ENCODE results near the gene CLCF1. TPM values are rescaled to one million over a fixed set of nuclear protein-coding genes. Genes with fewer than 3 reads are reported as not detected.

The CLCF1 gene
- total RNA-seq, 1 donor from 2014 or later: 1.2 TPM

- no peak for DNase-seq (ENCODE audit: low read depth in 2 of 2)
Measured at GRCh38 chr11:67395555-67396258, 22.3 kb upstream of the CLCF1 start.

- no peak for DNase-seq (ENCODE audit: low read depth in 2 of 2)
Measured at GRCh38 chr11:67393990-67394389, 20.6 kb upstream of the CLCF1 start.

DNA sequence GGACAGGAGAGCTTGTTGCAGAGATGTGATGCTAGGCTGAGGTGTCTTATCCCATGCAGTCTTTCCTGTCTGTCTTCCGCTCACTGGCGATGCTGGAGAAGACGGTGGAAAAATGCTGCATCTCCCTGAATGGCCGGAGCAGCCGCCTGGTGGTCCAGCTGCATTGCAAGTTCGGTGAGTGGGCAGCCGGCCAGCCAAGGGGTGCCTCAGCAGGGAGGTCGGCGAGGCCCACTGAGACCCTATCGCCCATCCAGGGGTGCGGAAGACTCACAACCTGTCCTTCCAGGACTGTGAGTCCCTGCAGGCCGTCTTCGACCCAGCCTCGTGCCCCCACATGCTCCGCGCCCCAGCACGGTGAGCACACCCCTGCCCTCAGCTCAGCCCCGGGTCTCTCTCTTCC is 20.0 kb upstream of the CLCF1 start:
- no peak for DNase-seq (ENCODE audit: low read depth in 2 of 2)

DNA sequence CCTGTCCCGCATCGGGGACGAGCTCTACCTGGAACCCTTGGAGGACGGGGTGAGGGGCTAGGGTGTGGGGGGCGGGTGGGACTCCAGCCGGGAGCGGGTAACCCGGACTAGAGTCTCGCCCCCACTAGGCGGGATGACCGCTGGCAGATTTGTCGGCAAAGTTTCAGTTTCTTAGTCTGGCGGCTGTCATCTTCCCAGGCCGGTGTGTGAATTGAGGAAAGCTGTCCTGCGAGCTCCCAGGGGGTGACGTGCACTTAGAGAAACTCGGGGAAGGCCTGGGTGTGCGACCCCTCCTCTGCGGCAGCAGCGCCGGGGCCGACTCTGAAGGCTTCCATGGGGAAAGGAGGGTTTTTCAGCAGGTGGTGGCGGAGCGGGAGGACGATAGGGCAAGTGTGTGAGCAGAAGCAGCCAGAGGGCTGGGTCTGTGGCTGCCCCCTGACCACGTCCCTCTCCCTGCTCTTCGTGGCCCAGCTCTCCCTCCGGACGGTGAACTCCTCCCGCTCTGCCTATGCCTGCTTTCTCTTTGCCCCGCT is 18.9 kb upstream of the CLCF1 start:
- peak in 1 of 2 donors; percentile 27 for DNase-seq (ENCODE audit: low read depth in 2 of 2)

DNA sequence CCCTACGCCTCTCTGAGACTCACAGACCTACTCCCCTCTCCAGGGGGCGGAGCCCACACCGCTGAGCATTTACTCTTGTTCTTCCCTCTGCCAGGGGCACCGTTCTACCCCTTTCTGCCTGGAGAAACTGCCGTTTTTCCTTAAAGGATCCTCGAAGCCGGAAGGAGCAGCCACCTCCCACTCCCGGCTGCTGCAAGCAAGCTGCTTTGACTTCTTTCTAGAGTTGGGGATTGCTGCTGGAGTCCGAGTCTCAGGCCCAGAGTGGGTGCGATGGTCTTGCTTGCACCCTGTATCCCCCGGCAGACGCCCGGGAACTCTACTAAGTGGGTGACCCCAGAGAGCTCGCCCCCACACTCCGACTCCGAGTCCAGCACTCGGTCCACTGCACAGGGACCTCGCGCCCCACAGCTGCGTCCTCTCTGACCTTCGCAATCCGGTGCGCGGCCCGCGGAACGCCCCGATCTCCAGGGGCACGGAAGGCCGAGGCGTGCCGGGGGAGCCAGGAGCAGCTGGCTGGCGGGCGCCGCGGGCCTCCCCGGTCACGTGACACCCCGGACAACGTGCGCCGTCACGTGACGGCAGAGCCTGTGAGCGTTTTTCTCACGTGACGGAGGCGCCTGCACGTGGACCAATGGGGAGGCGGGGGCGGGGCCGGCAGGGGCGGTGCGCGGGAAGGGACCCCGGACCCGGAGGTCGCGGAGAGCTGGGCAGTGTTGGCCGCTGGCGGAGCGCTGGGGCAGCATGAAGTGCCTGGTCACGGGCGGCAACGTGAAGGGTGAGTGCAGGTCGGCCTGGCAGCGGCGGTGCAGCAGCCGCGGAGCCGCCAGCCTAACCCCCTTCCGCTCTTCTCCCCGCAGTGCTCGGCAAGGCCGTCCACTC is 18.1 kb upstream of the CLCF1 start, which contains the start of gene RAD9A:
TSS of gene RAD9A (plus strand) at position 683 of the 879 bp plus-strand sequence. CDS start at position 742, 59 bp downstream.
- peak; percentile 96 for DNase-seq (ENCODE audit: low read depth in 2 of 2)

DNA sequence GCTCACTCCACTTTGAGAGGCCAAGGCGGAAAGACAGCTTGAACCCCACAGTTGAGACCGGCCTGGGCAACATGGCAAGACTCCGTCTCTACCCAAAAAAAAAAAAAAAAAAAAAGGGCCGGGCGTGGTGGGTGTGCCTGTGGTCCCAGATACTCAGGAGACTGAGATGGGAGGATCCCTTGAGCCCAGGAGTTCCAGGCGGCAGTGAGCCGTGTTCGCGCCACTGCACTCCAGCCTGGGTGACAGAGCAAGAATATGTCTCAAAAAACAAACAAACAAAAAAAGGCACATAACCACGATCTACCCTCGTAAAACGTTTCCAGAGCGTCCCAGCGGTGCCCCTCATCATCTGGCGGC is 17.5 kb upstream of the CLCF1 start:
- no peak for DNase-seq (ENCODE audit: low read depth in 2 of 2)

GRCh38 chr11:67389477-67389876 is 16.1 kb upstream of the CLCF1 start:
- peak; percentile 46 to 72 for DNase-seq (ENCODE audit: low read depth in 2 of 2)

DNA sequence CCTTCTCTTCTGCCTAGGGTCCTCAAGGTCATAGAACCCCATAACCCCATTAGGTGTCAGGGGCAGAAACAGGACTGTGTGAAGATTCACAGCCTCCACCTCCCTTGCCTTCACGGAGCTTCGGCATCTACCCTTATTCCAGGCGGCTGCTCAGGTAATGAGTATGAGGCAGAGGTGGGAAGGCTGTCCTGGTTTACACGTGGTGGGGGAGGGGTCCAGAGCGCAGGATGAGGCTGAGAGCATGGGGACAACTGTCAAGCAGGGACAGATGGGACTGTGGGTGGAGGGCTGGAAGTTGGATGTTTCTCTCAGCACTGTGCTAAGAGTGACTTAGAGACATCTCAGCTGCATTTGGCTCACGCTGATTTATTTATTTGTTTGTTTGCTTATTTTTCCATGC is 14.1 kb upstream of the CLCF1 start:
- DNase-seq (ENCODE audit: low read depth in 2 of 2): no peak

DNA sequence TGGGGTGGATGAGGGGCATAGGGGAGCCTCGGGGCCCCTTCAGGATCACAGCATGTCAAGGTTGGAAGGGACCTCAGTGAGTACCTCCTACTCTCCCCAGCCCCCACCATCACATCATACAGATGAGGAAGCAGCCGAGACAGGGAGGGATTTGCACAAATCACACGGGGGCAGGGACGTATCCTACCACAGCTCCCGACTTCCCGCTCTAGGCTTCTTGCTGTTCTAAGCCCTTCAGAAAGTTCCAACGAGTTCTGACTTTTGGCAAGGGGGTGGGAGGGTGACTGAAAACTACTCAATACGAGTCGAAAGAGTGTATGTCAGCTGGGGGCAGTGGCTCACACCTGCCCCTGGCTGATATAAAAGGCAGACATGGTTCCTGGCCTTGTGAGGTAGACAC is 13.7 kb upstream of the CLCF1 start:
- no peak for DNase-seq (ENCODE audit: low read depth in 2 of 2)

GRCh38 chr11:67384851-67385366 is 11.5 kb upstream of the CLCF1 start:
- peak in 1 of 2 donors; percentile 54 for DNase-seq (ENCODE audit: low read depth in 2 of 2)

GRCh38 chr11:67382276-67383136 is 9.1 kb upstream of the CLCF1 start:
- DNase-seq (ENCODE audit: low read depth in 2 of 2): peak; percentile 77 to 85

DNA sequence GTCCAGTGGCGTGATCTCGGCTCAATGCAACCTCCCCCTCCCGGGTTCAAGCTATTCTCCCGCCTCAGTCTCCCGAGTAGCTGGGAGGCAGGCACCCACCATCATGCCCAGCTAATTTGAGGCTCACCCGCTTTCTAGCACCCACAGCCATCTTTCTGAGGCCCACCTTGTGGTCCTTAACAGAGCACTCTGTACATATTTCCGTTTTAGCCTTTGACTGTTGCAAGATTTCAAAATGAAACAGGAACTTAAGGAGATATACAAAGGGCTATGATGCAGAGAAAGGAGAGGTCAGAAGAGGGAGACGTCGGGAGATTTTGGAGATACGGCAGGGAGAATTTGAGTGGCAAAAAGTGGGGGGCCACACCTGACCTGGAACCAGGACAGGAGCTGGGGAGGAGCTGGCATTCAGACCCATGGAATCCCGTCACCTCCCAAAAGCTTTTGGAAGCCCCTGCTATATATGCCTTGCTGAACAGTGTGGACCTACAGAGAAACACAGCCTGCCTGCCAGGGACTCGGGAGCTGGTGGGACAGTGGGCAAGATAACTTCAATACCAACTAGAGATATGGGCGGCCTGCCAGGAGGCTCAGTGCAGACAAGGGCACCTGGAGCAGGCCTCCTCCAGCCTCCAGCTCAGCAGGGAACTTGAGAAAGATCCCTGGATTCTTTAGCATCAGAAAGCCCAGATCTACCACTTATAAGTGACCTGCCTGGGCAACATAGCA is 8.0 kb upstream of the CLCF1 start:
- no peak for DNase-seq (ENCODE audit: low read depth in 2 of 2)

GRCh38 chr11:67379061-67380058 is 6.0 kb upstream of the CLCF1 start:
- DNase-seq (ENCODE audit: low read depth in 2 of 2): peak in 1 of 2 donors; percentile 48

- DNase-seq (ENCODE audit: low read depth in 2 of 2): no peak
Measured at GRCh38 chr11:67378544-67378943, 5.1 kb upstream of the CLCF1 start.

GRCh38 chr11:67376873-67377808 is 3.7 kb upstream of the CLCF1 start:
- DNase-seq (ENCODE audit: low read depth in 2 of 2): no peak

GRCh38 chr11:67376063-67376820 is 2.8 kb upstream of the CLCF1 start:
- DNase-seq (ENCODE audit: low read depth in 2 of 2): no peak

- no peak for DNase-seq (ENCODE audit: low read depth in 2 of 2)
Measured at GRCh38 chr11:67375320-67376055, 2.1 kb upstream of the CLCF1 start.
